Neutrophil (primary cell): ENCODE results near the gene IDH2.

Source experiments
- H3K27ac ChIP-seq: fragments of 200-600 bp; sonication (generic); 2 replicates; pipeline ENCODE4 v1.5.1; 2016; ENCODE audit warnings: mild to moderate bottlenecking, moderate library complexity
- H3K27me3 ChIP-seq: fragments of 200-600 bp; sonication (generic); 2 replicates; pipeline ENCODE4 v1.6.0; 2016; ENCODE audit warnings: mild to moderate bottlenecking
- H3K36me3 ChIP-seq: fragments of 200-600 bp; sonication (generic); 2 replicates; pipeline ENCODE4 v1.5.1; 2017
- H3K4me1 ChIP-seq, 2 experiments: fragments of 200-600 bp in 1 of 2; sonication (generic) in 1 of 2; 1 replicate in 1 of 2; 2 replicates in 1 of 2; pipeline versions ENCODE4 v1.5.1 to v1.6.1; 2013 to 2016; ENCODE audit warnings: low read depth in 1 of 2, low read length in 1 of 2, mild to moderate bottlenecking in 1 of 2, moderate library complexity in 1 of 2; ENCODE audit not compliant: control insufficient read depth in 1 of 2, insufficient read depth in 1 of 2
- H3K4me3 ChIP-seq, 2 experiments: fragments of 200-600 bp in 1 of 2; sonication (generic) in 1 of 2; 1 replicate in 1 of 2; 2 replicates in 1 of 2; pipeline ENCODE4 v1.5.1; 2013 to 2016; ENCODE audit warnings: low read depth in 1 of 2, low read length in 1 of 2, mild to moderate bottlenecking in 1 of 2, moderate library complexity in 1 of 2
- H3K9me3 ChIP-seq: fragments of 200-600 bp; sonication (generic); 2 replicates; pipeline ENCODE4 v1.5.1; 2016
- TF ChIP-seq, protein P1 (sequence below): fragments of 200-600 bp; sonication (generic); IDR thresholded peaks from 2 replicates; pipeline ENCODE4 v1.5.1; 2016; ENCODE audit warnings: antibody characterized with exemption

The IDH2 gene

DNA sequence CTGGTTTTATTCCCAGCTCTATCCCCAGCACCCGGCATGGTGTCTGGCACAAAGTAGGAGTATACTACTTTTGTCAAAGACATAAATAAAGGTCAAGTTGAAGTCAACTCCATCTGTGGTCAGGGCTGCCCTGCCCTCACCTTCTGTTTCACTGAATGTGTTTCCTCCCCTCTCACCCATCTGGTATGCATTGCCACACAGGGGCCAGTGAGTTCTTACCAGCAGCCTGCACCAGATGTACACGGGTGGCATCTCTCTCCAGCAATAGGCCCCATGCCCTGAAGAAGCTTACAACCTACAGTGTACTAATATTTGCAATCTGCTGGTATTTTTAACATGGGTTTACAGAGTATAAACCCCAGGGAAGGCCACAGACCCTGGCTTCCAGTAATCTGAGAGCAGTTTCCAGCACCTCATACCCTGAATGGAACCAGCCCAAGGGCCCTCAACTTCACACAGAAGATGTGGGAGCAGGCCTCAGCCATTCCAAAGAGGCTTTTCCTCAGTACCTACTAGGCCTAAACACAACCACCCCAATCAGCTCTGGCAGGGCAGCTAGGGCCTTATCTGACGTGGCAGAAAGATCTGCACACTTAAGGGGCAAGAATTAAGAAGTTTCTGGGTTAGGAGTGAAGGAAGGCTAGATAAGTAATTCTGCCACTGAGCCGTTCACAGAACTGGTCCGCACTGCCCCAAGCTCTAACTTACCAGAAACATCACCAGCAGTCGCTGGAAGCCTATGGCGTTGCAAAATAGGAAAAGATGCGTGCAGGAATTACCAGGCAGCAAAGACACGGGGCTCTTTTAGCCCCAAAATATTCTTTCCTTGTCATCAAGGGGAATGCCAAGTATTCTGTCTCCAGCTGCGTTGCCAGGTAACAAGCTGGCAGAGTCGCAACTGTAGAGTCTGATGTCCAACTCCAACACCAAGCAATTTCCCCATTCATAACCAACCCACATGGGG is 2.1 kb downstream of the IDH2 start:
- no peak overlapping the region for H3K4me3 ChIP-seq
- peaks cover 33% of the 10 kb centered on the region in 2 experiments for H3K4me1 ChIP-seq
- TF ChIP-seq, protein P1, sequence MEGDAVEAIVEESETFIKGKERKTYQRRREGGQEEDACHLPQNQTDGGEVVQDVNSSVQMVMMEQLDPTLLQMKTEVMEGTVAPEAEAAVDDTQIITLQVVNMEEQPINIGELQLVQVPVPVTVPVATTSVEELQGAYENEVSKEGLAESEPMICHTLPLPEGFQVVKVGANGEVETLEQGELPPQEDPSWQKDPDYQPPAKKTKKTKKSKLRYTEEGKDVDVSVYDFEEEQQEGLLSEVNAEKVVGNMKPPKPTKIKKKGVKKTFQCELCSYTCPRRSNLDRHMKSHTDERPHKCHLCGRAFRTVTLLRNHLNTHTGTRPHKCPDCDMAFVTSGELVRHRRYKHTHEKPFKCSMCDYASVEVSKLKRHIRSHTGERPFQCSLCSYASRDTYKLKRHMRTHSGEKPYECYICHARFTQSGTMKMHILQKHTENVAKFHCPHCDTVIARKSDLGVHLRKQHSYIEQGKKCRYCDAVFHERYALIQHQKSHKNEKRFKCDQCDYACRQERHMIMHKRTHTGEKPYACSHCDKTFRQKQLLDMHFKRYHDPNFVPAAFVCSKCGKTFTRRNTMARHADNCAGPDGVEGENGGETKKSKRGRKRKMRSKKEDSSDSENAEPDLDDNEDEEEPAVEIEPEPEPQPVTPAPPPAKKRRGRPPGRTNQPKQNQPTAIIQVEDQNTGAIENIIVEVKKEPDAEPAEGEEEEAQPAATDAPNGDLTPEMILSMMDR = no peak
- no peaks in the 10 kb centered on the region for H3K9me3 ChIP-seq
- H3K27ac ChIP-seq = no peak overlapping the region
- H3K27me3 ChIP-seq = peaks cover 26% of the 10 kb centered on the region
- no peaks in the 10 kb centered on the region for H3K36me3 ChIP-seq

DNA sequence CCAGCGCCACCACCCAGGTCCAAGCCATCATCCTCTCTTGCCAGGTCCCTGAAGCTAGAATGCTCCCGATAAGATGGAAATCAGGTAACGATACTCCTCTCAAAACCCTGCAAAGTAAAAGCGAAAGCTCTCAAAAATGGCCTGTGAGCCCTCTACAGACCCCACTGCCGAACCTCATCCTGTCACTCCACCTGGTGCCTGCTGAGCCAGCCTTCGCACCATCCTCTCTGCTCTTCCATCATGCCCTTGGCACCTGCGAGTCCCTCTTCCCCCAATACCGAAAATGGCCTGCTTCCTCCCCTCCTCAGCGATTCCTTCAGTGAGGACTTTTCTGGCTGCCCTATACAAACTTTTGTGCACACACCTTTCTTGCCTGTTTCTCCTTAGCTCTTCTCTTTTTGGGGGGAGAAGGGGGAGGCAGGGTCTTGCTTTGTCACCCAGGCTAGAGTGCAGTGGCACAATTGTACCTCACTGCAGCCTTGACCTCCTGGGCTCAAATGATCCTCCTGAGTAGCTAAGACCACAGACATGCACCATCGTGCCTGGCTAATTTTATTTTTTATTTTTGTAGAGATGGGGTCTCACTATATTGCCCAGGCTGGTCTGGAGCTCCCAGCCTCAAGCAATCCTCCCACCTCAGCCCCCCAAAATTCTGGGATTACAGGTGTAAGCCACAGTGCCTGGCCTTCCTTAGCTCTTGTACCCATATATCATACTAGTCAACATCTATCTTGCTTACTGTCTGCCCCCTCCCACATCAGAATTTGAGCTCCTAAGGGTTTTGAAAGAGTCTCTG is 3.0 kb downstream of the IDH2 start:
- TF ChIP-seq, protein P1 = no peak
- Histone ChIP-seq H3K27me3 (peaks cover 17% of the 10 kb centered on the region), H3K4me1 (peaks cover 33% of the 10 kb centered on the region in 2 experiments), H3K27ac (no peak overlapping the region), H3K9me3 (no peaks in the 10 kb centered on the region), H3K4me3 (no peak overlapping the region), H3K36me3 (no peaks in the 10 kb centered on the region)

DNA sequence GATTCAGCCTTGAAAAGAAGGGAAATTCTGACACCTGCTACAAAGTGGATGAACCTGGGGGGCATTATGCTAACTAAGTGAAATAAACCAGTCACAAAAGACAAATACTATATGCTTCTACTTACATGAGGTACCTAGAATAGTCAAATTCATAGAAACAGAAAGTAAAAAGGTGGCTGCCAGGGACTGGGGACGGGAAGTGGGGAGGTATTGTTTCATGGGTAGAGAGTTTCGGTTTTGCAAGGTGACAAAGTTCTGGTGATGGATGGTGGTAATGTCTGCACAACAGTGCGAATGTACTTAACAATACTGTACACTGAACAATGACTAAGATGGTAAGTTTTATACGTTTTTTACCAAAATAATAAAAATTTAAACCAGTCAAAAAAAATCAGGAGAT is 4.8 kb downstream of the IDH2 start:
- Histone ChIP-seq H3K27me3 (no peaks in the 10 kb centered on the region), H3K9me3 (no peaks in the 10 kb centered on the region), H3K4me3 (no peak overlapping the region), H3K27ac (peak overlapping the region; percentile 67), H3K4me1 (peaks cover 28 to 29% of the 10 kb centered on the region in 2 experiments), H3K36me3 (no peaks in the 10 kb centered on the region)
- TF ChIP-seq, protein P1 = no peak

DNA sequence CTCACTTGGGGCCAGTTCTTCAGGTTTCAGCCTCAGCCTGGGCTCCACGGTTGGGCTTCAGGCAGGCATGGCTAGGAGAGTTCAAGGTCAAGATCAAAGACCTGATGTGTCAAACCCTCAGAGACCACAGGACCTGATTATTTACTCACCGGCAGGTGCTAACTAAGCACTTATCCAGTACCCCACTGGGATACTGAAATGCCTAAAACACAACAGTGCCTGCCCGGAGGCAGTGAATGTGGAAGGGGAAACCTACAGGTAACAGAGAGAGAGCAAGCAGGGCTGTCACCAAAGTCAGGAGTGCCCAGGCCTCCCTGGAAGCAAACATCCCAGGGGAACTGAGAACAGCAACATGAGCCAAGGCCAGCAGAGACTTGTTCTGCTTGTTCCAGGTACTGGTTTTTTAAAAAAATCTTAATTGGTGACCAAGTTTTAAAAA is 6.7 kb downstream of the IDH2 start:
- no peak overlapping the region for H3K27ac ChIP-seq
- TF ChIP-seq, protein P1 = no peak
- H3K36me3 ChIP-seq = peaks cover 9% of the 10 kb centered on the region
- peaks cover 14 to 20% of the 10 kb centered on the region in 2 experiments for H3K4me1 ChIP-seq
- no peaks in the 10 kb centered on the region for H3K27me3 ChIP-seq
- no peaks in the 10 kb centered on the region for H3K9me3 ChIP-seq
- H3K4me3 ChIP-seq = no peak overlapping the region

DNA sequence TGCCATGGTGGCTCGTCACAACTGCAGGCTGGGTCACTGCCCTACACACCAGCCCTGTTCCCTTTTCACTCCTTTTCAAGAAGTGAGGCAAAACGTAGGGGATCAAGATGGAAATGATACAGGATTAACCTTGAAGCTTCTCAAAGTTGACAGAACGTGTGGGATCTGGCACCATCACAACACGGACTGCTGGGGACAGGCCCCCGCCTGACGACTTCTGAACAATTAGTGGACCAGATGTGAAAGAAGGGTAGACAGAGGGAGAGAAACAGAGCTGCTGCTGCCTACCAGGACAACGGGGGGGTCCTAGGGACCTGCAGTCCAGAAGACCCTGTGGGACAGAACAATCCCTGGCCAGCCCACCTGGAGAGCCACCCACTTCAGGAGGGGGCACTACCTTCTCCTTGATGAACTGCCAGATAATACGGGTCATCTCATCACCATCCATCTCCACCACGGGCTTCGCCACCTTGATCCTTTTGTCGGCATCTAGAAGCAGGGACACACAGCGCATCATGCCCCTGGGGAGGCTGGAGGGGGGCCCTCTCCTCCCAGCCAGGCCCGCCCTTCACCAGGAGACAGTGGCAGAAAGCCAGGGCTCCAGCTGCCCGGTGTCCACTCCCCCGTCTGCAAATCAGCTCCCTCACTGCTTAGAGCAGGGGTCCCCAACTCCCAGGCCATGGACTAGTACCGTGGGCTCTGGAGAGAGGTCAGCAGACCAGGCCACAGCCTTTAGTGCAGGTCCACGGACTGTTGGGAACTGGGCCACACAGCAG is 10.9 kb downstream of the IDH2 start:
- Histone ChIP-seq H3K27me3 (no peaks in the 10 kb centered on the region), H3K36me3 (peaks cover 22% of the 10 kb centered on the region), H3K4me3 (no peak overlapping the region), H3K9me3 (no peaks in the 10 kb centered on the region), H3K4me1 (peaks cover 4 to 5% of the 10 kb centered on the region in 2 experiments), H3K27ac (no peak overlapping the region)
- TF ChIP-seq, protein P1 = no peak
